Measurements from ENCODE around the gene DHTKD1.

The DHTKD1 gene

DNA sequence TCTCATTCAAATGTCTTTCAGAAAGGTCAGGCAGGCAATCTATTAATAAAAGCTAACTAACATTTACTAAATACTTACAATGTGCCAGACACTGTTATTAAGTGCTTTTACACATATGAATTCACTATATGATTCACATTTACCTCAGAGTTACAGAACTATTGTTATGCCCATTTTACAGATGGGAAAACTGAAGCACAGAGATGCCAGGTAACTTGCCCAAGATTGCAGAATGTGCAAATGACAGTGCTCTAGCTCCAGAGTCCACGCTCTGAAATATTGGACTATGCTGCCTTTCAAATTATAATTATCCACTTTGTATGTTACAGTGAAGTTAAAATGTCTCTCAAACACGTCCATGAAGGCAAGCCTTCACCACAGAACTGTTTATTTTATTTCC is 48.2 kb upstream of the DHTKD1 start:
- POLR2A ChIA-PET, result no interaction called here
- no peak overlapping the region for H3K4me3 ChIP-seq (ENCODE audit: low read depth, low read length)
- peaks cover 3% of the 10 kb centered on the region; the same call in 1 of the 2 replicates for H3K4me1 ChIP-seq (ENCODE audit: control insufficient read depth, insufficient read depth, low read length)
- no peak overlapping the region for H3K27ac ChIP-seq (ENCODE audit: extremely low read depth, low read depth, low read length)
- no peaks in the 10 kb centered on the region for H3K9me3 ChIP-seq (ENCODE audit: control insufficient read depth, insufficient read depth, low read depth, low read length)
- no peak for TF ChIP-seq ZSCAN30 (tag by site-specific recombination; IDR thresholded peaks at IDR 0.05)
- no peak for TF ChIP-seq ZNF37A (tag by site-specific recombination; IDR thresholded peaks at IDR 0.05)
- no peak for TF ChIP-seq ZNF777 (tag by site-specific recombination; IDR thresholded peaks at IDR 0.05; ENCODE audit: borderline replicate concordance)
- TF ChIP-seq, protein P1, sequence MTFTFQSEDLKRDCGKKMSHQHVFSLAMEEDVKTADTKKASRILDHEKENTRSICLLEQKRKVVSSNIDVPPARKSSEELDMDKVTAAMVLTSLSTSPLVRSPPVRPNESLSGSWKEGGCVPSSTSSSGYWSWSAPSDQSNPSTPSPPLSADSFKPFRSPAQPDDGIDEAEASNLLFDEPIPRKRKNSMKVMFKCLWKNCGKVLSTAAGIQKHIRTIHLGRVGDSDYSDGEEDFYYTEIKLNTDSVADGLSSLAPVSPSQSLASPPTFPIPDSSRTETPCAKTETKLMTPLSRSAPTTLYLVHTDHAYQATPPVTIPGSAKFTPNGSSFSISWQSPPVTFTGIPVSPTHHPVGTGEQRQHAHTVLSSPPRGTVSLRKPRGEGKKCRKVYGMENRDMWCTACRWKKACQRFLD (tag by site-specific recombination; IDR thresholded peaks at IDR 0.05), result no peak
- no peak for TF ChIP-seq ZNF391 (tag by site-specific recombination; IDR thresholded peaks at IDR 0.05; ENCODE audit: borderline replicate concordance, low read depth)
- no peak for TF ChIP-seq WT1 (tag by site-specific recombination; IDR thresholded peaks at IDR 0.05)
- H3K36me3 ChIP-seq (ENCODE audit: control insufficient read depth in 2 of 2, insufficient read depth in 1 of 2, low read length in 2 of 2), result peaks cover 8 to 9% of the 10 kb centered on the region in 2 experiments
- CTCF ChIA-PET, result interaction anchor here (0.6 kb wide), 1 partner anchor 34 kb away, joined by 3 read pairs; no protein-coding TSS in a partner anchor

DNA sequence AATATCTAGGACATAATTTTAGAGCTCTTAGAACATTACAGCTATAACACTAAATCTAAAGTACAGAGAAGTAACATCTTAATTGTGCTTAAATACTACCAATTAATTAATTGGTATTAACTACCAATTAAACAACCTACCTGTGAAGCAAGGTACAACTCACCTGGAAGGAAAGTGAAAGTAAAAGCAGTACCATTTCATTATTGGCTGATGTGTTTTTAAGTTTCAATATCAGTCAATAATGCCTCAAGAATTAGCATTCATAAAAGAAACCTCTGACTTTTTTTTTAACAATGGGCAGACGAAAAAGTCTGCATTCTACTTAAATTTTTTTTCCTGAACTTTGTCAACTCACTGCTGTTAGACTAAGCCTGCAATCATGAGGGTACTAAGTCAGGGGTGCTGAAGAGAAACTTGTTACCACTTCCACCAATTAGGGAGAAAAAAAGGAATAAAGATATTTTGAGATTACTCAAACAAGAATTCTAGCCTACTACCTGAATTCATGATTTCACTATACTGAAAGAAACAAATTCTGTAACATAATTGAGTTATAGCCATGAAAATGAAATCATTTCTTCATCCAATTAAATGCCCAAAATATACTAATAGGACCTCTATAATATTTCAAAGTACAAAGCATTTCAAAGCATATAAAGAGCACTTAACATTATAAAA is 46.0 kb upstream of the DHTKD1 start:
- TF ChIP-seq, protein P2, sequence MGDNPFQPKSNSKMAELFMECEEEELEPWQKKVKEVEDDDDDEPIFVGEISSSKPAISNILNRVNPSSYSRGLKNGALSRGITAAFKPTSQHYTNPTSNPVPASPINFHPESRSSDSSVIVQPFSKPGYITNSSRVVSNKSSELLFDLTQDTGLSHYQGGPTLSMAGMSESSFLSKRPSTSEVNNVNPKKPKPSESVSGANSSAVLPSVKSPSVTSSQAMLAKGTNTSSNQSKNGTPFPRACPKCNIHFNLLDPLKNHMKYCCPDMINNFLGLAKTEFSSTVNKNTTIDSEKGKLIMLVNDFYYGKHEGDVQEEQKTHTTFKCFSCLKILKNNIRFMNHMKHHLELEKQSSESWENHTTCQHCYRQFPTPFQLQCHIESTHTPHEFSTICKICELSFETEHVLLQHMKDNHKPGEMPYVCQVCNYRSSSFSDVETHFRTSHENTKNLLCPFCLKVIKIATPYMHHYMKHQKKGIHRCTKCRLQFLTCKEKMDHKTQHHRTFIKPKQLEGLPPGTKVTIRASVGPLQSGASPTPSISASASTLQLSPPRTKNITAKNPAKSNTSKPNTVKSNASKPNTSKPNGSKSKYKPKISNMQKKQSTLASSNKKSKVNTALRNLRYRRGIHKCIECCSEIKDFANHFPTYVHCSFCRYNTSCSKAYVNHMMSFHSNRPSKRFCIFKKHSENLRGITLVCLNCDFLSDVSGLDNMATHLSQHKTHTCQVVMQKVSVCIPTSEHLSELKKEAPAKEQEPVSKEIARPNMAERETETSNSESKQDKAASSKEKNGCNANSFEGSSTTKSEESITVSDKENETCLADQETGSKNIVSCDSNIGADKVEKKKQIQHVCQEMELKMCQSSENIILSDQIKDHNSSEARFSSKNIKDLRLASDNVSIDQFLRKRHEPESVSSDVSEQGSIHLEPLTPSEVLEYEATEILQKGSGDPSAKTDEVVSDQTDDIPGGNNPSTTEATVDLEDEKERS (tag by site-specific recombination; IDR thresholded peaks at IDR 0.05), result no peak
- peak; percentile 33; the same call in 1 of the 2 replicates for TF ChIP-seq ZEB2 (tag by site-specific recombination; IDR thresholded peaks at IDR 0.05)
- TF ChIP-seq ZNF776 (tag by site-specific recombination; IDR thresholded peaks at IDR 0.05; ENCODE audit: borderline replicate concordance), result no peak
- TF ChIP-seq, protein P3, sequence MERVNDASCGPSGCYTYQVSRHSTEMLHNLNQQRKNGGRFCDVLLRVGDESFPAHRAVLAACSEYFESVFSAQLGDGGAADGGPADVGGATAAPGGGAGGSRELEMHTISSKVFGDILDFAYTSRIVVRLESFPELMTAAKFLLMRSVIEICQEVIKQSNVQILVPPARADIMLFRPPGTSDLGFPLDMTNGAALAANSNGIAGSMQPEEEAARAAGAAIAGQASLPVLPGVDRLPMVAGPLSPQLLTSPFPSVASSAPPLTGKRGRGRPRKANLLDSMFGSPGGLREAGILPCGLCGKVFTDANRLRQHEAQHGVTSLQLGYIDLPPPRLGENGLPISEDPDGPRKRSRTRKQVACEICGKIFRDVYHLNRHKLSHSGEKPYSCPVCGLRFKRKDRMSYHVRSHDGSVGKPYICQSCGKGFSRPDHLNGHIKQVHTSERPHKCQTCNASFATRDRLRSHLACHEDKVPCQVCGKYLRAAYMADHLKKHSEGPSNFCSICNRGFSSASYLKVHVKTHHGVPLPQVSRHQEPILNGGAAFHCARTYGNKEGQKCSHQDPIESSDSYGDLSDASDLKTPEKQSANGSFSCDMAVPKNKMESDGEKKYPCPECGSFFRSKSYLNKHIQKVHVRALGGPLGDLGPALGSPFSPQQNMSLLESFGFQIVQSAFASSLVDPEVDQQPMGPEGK (tag by site-specific recombination; IDR thresholded peaks at IDR 0.05), result no peak
- TF ChIP-seq ZNF621 (tag by site-specific recombination; IDR thresholded peaks at IDR 0.05), result no peak
- no peaks in the 10 kb centered on the region for H3K9me3 ChIP-seq (ENCODE audit: control insufficient read depth, insufficient read depth, low read depth, low read length)
- ChIA-PET POLR2A (no interaction called here), CTCF (no interaction called here)
- H3K4me1 ChIP-seq (ENCODE audit: control insufficient read depth, insufficient read depth, low read length), result peaks cover 3% of the 10 kb centered on the region; the same call in 1 of the 2 replicates
- H3K36me3 ChIP-seq (ENCODE audit: control insufficient read depth in 2 of 2, insufficient read depth in 1 of 2, low read length in 2 of 2), result peaks cover 12 to 20% of the 10 kb centered on the region in 2 experiments
- no peak overlapping the region for H3K27ac ChIP-seq (ENCODE audit: extremely low read depth, low read depth, low read length)
- H3K4me3 ChIP-seq (ENCODE audit: low read depth, low read length), result no peak overlapping the region

DNA sequence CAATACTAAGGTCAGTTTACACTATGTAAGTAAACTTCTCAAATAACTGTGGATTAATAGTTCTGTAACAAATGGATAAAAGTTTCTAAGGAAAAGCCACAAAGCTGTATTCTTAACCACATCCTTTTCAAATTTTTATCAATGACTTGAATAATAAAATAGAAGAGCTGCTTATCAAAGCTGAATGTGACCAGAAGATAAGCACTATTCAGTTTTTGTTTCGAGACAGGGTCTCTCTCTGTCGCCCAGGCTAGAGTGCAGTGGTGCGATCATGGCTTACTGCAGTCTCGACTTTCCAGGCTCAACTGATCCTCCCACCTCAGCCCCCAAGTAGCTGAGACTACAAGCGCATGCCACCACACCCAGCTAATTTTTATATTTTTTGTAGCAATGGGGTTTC is 43.2 kb upstream of the DHTKD1 start:
- H3K27ac ChIP-seq (ENCODE audit: extremely low read depth, low read depth, low read length), result no peak overlapping the region
- no peaks in the 10 kb centered on the region for H3K9me3 ChIP-seq (ENCODE audit: control insufficient read depth, insufficient read depth, low read depth, low read length)
- POLR2A ChIA-PET, result interaction anchor here (1.2 kb wide), 1 partner anchor 18 kb away, joined by 5 read pairs; the partner anchor contains the start of gene UPF2
- CTCF ChIA-PET, result no interaction called here
- no peaks in the 10 kb centered on the region for H3K4me1 ChIP-seq (ENCODE audit: control insufficient read depth, insufficient read depth, low read length)
- TF ChIP-seq OVOL3 (tag by site-specific recombination; IDR thresholded peaks at IDR 0.05), result no peak
- no peak for TF ChIP-seq GLIS1 (tag by site-specific recombination; IDR thresholded peaks at IDR 0.05)
- no peak overlapping the region for H3K4me3 ChIP-seq (ENCODE audit: low read depth, low read length)
- peaks cover 34 to 43% of the 10 kb centered on the region in 2 experiments for H3K36me3 ChIP-seq (ENCODE audit: control insufficient read depth in 2 of 2, insufficient read depth in 1 of 2, low read length in 2 of 2)
